GM21367 (cell line): Measurements from ENCODE around the gene UBE2V1.
"Not testable (repeated sequence)": the region's sequence is repeated elsewhere in the genome, so short reads cannot be mapped to it uniquely, and the experiment has no call there.

Source experiments
- ATAC-seq: cut with Tn5 transposase; IDR thresholded peaks from one replicate; pipeline ENCODE4 v1.9.1; 2021; ENCODE audit not compliant: unreplicated experiment

UBE2V1 gene

DNA sequence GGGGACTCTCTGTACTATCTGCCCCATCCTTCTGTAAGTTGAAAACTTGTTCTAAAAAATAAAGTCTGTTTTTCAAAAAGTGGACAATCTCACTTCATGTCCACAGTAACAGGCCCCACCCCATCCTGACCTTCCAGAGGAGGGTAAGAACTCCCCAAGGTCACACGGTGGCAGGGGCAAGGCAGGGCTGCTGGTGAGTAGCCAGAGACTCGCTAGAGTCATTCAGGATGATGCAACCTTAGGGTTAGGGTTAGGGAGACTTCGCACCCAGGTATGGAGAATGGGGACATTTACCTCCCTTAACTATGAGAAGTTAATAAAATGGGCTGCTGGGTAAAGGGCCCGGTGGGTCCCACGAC lies 25.1 kb upstream of the UBE2V1 start:
- ATAC-seq, result no peak

DNA sequence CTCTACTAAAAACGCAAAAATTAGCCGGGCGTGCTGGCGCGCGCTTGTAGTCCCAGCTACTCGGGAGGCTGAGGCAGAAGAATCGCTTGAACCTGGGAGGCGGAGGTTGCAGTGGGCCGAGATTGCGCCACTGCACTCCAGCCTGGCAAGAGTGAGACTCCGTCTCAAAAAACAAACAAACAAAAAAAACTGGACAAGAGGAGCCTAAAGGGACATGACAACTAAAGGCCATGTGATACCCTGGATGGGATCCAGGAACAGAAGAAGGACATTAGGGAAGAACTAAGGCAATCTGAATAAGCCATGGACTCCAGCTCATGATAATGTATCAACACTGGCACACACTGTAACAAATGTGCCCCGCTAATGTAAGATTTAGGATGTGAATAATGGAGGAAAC lies 24.8 kb upstream of the UBE2V1 start:
- not testable (repeated sequence) for ATAC-seq

DNA sequence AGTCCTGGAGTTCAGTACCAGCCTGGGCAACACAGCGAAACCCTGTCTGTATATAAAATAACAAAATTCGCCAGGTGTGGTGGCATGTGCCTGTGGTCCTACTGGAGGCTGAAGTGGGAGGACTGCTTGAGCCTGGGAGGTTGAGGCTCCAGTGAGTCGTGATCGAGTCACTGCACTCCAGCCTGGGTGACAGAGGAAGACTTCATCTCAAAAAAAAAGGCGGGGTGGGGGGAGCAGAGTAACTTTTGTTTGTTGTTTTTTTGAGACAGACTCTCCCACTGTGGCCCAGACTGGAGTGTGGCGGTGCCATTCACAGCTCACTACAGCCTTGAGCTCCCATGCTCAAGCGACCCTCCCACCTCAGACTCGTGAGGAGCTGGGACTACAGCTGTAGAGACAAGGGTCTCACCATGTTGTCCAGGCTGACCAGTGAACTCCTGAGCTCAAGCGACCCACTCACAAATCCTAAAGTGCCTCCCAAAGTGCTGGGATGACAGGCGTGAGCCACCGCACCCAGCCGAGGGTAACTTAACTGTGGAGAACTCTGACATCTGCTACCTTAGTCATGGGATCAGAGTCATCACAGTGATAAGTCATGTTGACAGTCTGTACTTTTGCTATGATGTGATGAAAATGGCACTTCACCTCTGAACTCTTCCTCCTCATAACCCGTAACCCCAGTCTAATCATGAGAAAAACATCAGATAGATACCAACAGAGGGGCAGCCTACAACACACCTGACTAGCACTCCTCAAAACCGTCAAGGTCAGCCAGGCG lies 24.1 kb upstream of the UBE2V1 start:
- ATAC-seq, result no peak

DNA sequence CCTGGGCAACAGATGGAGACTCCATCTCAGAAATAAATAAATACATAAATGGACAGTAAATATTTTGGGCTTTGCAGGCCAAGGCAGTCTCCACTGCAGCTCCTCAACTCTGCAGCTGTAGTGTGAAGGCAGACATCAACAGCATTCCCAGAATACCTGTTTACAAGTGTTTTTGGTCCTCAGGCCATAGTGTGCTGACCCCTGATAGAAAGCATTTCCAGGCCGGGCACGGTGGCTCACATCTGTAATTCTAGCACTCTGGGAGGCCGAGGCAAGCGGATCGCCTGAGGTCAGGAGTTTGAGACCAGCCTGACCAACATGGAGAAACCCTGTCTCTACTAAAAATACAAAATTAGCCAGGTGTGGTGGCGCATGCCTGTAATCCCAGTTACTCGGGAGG lies 22.2 kb upstream of the UBE2V1 start:
- ATAC-seq, result not testable (repeated sequence)

DNA sequence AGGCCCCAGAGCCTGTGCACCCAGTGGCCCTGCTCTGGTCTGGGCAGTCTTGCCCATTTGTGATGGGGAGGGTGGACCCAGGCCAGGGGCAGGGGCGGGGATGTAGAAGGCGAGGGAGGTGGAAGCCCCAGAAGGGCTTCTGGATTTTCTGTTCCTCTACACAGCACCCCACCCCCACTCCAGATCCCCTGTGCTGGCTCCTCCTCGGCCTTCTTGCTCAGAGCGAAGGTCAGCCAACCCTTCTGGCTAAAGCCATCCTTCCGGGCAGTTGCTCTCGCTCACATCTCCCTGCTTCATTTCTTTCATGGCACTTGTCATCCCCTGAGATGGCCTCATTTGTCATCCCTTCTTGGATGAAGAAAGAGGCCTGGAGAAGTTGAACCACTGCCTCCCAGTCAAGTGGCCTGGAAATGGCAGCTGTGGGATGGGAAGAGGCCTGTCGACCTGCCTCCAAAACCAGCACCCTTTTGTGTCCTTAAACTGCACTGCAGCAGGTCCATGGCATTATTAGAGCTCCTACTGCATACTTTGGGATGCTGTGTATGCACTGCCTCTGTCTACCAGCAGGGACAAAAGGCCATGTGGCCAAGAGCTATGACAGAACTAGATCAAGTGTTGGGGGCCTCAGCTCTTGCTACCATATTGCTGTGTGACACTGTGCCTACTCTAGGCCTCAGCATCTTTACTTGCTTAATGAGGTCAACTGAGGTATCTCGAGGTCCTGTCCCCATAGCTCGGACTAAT lies 20.7 kb upstream of the UBE2V1 start:
- ATAC-seq, result no peak

DNA sequence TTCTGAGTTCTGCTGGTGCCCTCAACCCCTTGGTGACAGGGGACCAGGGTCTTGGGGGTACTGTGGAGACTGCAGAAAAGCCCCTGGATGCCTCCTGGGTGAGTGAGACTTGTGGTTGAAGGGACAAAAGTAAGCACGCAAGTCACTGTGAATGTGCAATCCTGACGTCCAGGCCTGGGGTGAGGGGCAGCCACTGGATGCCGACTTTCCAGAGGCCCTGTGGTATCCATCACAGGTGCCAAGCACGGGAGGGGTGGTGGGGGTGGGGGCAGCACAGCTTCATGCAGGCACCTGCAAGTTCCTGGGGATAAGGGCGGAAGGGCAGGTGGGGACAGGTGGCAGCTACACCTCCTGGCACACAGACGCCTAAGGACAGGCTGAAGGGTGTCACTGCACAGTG lies 20.1 kb upstream of the UBE2V1 start:
- no peak for ATAC-seq

DNA sequence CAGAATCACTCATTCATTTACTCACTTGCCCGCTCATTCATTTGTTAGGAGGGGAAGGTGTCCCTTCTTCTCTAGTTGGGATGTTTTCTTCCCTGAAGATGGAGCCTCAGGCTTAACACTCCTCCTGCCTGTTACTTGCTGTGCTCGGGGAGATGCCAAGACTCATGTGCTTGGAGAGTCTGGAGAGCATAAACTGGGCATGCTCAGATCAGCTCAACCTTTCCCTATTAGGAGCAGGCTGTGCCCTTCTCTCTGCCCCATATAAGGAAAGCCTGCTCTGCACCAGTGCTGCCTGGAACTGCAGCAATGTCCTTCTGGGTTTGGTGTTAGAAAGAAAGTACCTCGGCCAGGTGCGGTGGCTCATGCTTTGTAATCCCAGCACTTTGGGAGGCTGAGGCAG lies 18.0 kb upstream of the UBE2V1 start:
- no peak for ATAC-seq

DNA sequence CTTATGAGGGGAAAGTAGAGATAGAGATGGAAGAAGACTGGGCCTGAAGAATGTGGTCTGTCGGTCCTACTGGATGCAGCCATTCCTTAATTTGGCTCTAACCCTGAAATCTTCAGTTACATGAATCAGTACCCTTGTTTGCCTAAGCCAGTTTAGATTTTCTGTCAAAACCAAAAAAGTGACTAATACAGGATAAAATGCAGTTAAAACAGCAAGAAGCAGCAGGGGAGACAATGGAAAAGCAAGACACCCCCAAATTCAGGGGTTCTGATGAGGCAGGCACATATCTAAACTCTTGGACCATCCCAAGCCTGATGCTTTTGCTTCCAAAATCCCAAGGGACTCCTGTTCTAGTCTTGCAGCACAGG lies 17.4 kb upstream of the UBE2V1 start:
- ATAC-seq, result no peak

DNA sequence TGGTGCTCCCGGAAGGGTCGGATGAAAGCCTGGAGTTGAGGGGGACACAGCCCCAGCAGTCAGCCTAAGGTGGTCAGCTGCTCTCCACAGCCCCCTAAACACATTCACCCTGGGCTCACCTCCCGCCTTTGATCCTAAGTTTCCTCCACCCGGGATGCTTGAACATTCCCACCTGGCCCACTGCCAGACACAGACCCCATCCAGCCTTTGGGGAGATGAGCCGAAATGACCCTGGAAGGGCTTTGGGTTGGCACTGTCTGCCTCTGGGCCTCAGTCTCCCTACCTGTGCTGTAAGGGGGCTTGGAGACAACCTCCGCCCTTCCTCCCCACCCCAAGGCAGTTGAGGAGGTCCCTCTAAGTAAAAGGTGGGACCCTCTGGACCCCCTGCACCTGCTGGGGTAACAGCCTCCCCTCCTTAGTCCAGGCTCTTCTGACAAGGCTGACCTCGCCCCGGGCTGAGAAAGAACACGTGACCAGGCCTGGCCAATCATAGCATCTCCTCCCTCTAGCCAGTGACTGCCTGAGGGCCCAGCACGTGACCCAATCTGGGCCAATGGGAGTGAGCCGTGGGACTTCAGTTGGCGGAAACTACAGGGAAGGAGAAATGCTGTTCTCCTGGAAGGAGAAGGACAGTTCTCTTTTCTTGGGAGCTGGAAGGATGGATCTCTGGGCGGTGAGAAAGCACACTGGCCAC lies 16.9 kb upstream of the UBE2V1 start:
- ATAC-seq, result no peak

DNA sequence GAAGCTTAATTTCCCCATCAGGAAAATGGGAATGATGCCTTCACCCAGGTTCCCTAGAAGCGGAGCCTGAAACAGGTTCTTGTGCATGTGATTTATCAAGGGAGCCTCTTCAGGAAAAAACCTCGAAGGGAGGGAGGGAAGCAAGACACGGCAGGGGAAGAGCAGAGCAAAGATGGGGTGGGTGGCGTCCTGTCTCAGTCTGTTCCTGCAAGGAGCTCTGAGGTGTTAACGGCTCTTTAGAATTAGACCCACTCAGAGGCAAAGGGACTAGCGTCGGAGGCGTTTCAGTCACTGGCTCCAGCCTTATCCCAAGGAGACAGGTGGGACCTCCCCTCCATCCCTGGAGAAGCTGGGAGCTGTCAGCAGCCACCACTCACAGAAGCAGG lies 15.6 kb upstream of the UBE2V1 start:
- ATAC-seq, result no peak

DNA sequence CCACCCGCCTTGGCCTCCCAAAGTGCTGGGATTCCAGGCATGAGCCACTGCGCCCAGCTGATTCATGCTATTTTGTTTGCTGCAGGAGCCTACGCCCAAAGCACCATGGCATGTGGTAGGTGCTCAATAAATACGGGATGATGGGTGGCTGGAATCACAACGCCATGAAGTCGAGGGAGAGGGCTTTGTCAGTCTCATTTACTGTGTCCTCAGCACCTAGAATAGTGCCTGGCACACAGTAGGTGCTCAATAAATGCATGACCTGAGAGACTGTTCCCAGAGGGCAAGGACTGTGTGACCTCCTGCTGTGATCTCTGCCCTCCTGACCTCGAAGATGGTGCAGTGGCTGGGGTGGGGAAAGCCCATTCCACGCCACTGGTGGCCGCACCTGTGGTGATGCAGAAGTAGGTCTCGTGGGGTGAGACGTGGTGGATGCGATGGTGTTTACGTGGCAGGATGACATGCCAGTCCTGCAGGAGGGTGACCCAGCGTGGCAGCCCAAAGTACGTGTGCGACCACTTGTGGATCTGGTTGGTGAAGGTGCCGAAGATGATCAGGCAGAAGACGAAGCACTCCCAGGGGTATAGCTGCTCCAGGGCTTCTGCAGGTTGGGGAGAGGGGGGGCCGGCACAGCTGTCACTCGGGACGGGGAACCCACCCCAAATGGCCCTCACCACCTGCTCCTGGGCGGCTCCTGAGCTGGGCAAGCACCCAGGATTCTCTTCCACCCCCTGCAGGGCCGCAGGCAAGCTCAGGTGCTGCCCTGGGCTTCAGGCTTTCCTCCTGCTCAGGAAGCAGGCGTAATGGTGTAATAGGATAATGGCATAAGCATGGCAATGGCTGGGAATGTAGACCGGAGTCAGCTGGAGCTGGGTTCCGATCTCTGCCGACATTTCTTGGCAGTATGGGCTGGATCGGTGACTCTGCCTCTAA lies 14.9 kb upstream of the UBE2V1 start:
- ATAC-seq, result no peak

DNA sequence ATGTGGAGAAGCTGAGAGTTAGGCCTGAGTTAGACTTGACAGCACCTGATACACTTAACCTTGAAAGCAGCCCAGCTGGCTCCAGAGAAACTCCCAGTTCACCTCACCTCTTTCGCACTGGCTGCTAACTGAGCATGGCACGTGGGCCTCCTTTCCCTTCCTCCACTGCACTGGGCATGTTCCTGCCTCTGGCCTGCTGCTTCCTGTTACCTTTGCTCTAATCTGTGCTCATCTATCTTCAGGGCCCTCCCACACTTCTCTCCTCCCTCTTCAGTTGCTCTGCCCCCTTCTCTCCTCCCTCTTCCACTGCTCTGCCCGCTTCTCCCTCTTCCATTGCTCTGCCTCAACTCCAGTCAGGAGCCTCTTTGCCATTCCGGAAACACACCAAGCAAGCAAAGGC lies 13.7 kb upstream of the UBE2V1 start:
- no peak for ATAC-seq

DNA sequence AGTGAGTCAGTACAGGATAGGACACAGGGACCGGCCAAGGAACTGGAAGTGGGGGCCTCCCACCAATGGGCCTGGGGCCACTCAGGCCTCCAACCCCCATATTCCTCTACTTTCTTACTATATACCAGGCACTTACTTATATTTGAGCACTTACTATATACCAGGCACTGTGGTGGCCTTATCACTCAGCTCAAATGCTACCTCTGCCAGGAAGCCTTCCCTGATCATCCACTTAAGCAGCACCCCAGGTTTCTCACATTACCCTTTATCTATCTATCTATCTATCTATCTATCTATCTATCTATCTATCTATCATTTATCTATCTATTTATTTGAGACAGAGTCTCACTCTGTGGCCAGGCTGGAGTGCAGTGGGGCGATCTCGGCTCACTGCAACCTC lies 12.3 kb upstream of the UBE2V1 start:
- ATAC-seq, result no peak

DNA sequence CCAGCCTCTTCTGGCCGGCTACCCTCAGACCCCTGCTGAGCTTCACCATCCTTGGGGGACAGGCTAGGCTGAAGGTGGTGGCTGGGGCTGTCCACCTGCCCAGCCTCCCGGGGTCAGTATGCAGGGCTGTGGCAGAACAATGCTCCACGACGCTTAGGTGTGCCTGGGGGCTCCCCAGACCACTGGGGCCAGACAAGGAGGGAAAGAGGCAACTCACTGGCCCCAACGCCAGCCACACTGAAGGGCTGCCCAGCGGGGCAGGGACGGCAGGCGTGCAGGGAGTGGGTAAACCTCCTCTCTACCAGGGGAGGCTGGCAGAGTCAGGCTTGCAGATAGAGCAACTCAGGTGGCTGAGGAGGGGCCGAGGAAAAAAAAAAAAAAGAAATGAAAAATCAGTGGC lies 11.5 kb upstream of the UBE2V1 start:
- ATAC-seq, result no peak

DNA sequence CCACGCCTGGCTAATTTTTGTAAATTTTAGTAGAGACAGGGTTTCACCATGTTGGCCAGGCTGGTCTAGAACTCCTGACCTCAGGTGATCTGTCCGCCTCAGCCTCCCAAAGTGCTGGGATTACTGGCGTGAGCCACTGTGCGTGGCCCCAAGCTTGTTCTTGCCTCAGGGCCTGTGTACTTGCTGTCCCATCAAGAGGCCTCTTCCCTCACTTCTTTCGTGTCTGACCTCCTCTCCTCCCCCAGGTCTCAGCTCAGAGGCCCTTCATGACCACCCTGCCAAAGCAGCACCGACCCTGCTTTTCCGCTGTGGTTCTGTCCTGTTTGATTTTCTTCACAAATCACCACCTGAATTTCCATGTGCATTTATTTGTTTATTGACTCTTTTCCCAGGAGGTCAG lies 10.5 kb upstream of the UBE2V1 start:
- no peak for ATAC-seq

DNA sequence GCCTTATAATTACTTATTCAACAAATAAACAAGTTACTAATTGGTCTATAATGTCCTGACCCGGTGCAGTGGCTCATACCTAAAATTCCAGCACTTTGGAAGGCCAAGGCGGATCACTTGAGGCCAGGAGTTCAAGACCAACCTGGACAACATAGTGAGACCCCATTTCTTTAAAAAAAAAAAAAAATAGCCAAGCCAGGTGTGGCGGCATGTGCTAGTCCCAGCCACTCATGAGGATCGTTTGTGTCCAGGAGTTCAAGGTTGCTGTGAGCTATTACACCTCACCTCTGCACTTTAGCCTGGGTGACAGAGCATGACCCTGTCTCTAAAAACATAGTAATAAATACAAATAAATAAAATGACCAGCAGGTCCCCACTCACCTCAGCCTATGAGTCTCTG lies 9.8 kb upstream of the UBE2V1 start:
- no peak for ATAC-seq

DNA sequence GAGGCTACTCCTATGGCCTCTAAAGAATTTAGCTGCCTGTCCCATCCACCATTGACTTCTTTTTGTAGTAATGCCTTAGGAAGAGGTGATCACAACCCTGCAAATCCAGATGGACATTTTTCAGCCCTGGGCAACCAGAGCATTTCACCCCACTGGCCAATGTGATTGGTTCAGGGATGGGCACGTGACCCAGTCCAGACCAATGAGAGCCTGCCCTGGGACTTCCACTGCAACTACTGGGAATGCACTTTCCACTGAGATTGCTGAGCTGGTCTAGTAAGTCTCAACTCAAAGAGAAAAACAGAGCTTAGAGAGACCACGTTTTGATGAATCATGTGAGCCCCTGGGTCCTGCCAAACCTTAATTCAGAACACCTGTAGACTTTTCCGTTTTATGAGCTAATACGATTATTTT lies 8.9 kb upstream of the UBE2V1 start:
- no peak for ATAC-seq

DNA sequence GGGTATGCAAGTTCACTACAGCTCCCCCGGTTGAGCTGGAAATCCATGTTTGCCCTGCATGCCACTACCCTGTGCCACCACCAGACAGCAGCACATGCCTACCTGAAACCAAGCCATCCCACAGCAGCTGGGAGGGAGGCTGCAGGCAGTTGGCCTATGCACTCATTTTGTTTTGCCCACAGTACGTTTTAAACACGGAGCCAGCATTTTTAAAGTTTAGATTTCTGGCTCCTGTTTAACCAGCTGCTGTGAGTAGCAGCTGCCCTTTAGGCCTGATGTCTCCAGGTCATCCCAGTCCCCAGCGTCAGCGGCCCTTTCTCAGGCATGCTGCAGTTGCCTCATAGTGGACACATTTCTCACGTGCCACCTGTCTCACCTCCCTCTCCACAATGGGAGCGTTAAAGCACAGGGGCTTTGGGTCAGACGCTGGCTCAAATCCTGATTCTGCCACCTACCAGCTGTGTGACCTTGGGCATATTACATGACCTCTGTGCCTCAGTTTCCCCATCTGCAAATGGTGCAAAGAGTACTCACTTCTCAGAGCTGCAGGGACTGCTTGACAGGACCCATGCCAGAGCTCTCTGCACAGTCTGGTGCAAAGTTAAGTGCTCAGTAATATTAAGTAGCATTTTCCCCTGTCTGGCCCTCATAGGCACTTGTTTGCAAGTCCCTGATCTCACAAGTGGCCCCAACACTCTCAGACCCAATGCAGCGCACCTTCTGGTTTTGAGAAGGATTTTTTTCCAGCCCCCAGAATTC lies 8.2 kb upstream of the UBE2V1 start:
- no peak for ATAC-seq

DNA sequence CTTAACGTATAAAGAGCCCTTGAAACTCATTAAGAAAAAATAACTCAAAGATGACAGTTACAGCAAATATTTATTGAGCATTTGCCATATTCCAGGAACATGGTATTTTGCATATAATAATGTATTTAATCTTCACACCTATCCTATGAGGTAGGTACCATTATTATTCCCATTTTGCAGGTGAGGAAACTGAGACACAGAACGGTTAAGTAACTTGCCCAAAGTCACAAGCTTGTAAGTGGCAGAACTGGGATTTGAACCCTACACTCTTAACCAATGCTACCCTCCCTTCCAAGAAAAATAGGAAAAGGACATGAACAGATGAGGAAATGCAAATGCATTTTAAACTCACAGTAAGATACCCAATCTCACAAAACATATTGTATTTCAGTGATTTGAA lies 5.3 kb upstream of the UBE2V1 start:
- ATAC-seq, result no peak

DNA sequence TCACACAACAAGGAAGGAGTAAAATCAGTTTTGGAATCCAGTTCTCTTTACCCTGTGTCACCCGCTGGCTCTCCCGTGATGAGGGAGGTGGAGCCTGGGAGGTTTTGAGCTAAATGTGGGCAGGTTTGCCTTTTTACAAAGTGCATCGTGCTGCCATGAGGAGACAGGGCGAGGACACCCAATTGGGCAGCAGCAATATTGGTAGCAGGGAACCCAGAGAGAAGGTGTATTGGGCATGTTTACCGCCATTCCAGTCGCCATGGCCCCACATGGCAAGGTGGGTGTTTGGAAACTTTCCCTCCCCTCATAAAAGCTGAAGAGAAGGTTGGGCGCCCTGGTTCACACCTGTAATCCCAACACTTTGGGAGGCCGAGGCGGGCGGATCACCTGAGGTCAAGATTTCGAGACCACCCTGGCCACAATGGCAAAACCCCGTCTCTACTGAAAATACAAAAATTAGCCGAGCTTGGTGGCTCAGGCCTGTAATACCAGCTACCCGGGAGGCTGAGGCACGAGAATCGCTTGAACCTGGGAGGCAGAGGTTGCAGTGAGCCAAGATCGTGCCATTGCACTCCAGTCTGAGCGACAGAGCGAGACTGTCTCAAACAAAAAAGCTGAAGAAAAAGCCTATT lies 3.5 kb upstream of the UBE2V1 start:
- ATAC-seq, result no peak
